ENCODE data around the gene OR10P1.

GRCh38 chr12:55614764-55615163, 21.9 kb upstream of the OR10P1 start:
- TF ChIP-seq GATA3 (IDR thresholded peaks at IDR 0.05; ENCODE audit: borderline replicate concordance) (no peak), POLR2A (IDR thresholded peaks at IDR 0.05; ENCODE audit: low read length) (no peak), CTCF (IDR thresholded peaks at IDR 0.05) (no peak), KDM1A (IDR thresholded peaks at IDR 0.05; ENCODE audit: low read depth) (no peak), HOXA7 (CRISPR knock-in tag; IDR thresholded peaks at IDR 0.05) (no peak), PHF8 (IDR thresholded peaks at IDR 0.05; ENCODE audit: borderline replicate concordance, low read depth) (no peak), ZSCAN20 (CRISPR knock-in tag; IDR thresholded peaks at IDR 0.05) (no peak), POLR2AphosphoS2 (conservative IDR thresholded peaks at IDR 0.05; ENCODE audit: low read length) (no peak), HOXB13 (CRISPR knock-in tag; IDR thresholded peaks at IDR 0.05; ENCODE audit: low read depth) (no peak), CHD2 (IDR thresholded peaks at IDR 0.05; ENCODE audit: low read length, partially characterized antibody) (no peak), HMGXB4 (CRISPR knock-in tag; IDR thresholded peaks at IDR 0.05; ENCODE audit: borderline replicate concordance) (no peak), EP300 (IDR thresholded peaks at IDR 0.05) (no peak), RAD21 (conservative IDR thresholded peaks at IDR 0.05 in 1 of 2, IDR thresholded peaks at IDR 0.05 in 1 of 2) (no peak)
